Esophagus muscularis mucosa (tissue), 4 donors: ENCODE results near the gene MIB1.

Source experiments
- EP300 ChIP-seq: sonication (generic); formaldehyde crosslinking; IDR thresholded peaks from one replicate; pipeline ENCODE4 v1.6.1; 2017; ENCODE audit warnings: antibody characterized with exemption
- POLR2A ChIP-seq: fragments of 450-650 bp; IDR thresholded peaks from one replicate; pipeline ENCODE4 v1.6.1; 2017; ENCODE audit warnings: antibody characterized with exemption, moderate library complexity, mild to moderate bottlenecking, low read depth
- POLR2AphosphoS5 ChIP-seq, 2 donors: sonication (generic); formaldehyde crosslinking; IDR thresholded peaks; one replicate each; pipeline ENCODE4 v1.6.1; 2017; ENCODE audit warnings: antibody characterized with exemption in 2 of 2
- TF ChIP-seq, protein P1 (sequence below), 3 experiments: fragments of 200-600 bp in 2 of 3; fragments of 450-650 bp in 1 of 3; sonication (generic) in 2 of 3; IDR thresholded peaks; one replicate each; pipeline ENCODE4 v1.5.1; 2017 to 2019; ENCODE audit warnings: antibody characterized with exemption in 3 of 3, mild to moderate bottlenecking in 2 of 3, moderate library complexity in 1 of 3

DNA sequence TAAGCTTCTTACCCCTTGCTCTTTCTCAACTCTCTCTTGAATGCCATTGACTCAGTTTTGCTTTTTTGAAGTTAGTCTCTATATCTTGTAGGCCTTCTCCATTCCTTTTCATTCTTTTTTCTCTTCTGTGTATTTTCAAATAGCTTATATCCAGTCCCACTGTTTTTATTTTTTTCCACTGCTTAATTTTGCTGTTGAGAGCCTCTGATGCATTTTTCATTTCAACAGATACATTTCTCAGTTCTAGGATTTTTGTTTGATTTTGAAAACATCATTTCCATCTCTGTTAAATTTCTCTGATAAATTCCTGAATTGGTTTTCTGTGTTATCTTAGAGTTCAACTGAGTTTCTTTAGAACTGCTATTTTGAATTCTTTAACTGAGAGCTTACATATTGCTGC is 45.9 kb downstream of the MIB1 start:
- TF ChIP-seq, protein P1, sequence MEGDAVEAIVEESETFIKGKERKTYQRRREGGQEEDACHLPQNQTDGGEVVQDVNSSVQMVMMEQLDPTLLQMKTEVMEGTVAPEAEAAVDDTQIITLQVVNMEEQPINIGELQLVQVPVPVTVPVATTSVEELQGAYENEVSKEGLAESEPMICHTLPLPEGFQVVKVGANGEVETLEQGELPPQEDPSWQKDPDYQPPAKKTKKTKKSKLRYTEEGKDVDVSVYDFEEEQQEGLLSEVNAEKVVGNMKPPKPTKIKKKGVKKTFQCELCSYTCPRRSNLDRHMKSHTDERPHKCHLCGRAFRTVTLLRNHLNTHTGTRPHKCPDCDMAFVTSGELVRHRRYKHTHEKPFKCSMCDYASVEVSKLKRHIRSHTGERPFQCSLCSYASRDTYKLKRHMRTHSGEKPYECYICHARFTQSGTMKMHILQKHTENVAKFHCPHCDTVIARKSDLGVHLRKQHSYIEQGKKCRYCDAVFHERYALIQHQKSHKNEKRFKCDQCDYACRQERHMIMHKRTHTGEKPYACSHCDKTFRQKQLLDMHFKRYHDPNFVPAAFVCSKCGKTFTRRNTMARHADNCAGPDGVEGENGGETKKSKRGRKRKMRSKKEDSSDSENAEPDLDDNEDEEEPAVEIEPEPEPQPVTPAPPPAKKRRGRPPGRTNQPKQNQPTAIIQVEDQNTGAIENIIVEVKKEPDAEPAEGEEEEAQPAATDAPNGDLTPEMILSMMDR (IDR thresholded peaks at IDR 0.05): no peak
- no peak for TF ChIP-seq POLR2AphosphoS5 (IDR thresholded peaks at IDR 0.05)
- TF ChIP-seq POLR2A: no peak
- TF ChIP-seq EP300: no peak
